GM10248 (cell line): ENCODE data around the gene KCND2.

Experiments
- CTCF ChIA-PET: fragments of 300-600 bp; sonication (Branson Sonifier 250); formaldehyde crosslinking; extraction: SDS; loops from one replicate; lab custom pipeline; 2021; ENCODE audit warnings: antibody characterized with exemption; lab: Yijun Ruan, JAX
- POLR2A ChIA-PET: fragments of 350-650 bp; sonication (Branson Sonifier 250); formaldehyde crosslinking; extraction: SDS; loops from one replicate; lab custom pipeline; 2020; ENCODE audit warnings: antibody characterized with exemption; lab: Yijun Ruan, JAX
- DNase-seq: peaks from one replicate; pipeline ENCODE4 v3.0.0; 2012; ENCODE audit errors: extremely low spot score
- CTCF ChIP-seq: IDR thresholded peaks from 2 replicates; pipeline ENCODE4 v1.5.1; 2012; ENCODE audit warnings: mild to moderate bottlenecking, low read depth; ENCODE audit errors: extremely low read depth, missing control alignments, control extremely low read depth

Gene KCND2

GRCh38 chr7:120274482-120274881 lies 1.5 kb downstream of the KCND2 start:
- TF ChIP-seq CTCF, result no peak
- no peak for DNase-seq
- POLR2A ChIA-PET, result interaction anchor here (0.9 kb wide), 1 partner anchor 676 kb away, joined by 8 read pairs; the partner anchor contains the start of gene ING3
- CTCF ChIA-PET, result interaction anchor here (2.0 kb wide), 1 partner anchor 281 kb away, joined by 6 read pairs; no protein-coding TSS in a partner anchor

- TF ChIP-seq CTCF, result no peak
- ChIA-PET POLR2A (no interaction called here), CTCF (no interaction called here)
- no peak for DNase-seq
Observed at GRCh38 chr7:120274899-120275298, 1.9 kb downstream of the KCND2 start.

GRCh38 chr7:120276720-120277119 lies 3.7 kb downstream of the KCND2 start:
- no peak for DNase-seq
- POLR2A ChIA-PET, result no interaction called here

GRCh38 chr7:120278773-120279172 lies 5.8 kb downstream of the KCND2 start:
- no peak for DNase-seq
- TF ChIP-seq CTCF, result no peak
- ChIA-PET POLR2A (no interaction called here), CTCF (interaction anchor here (2.1 kb wide), 1 partner anchor 11 kb away, joined by 6 read pairs; no protein-coding TSS in a partner anchor)

More at GRCh38 chr7:120276720-120277119, 3.7 kb downstream of the KCND2 start:
- CTCF ChIA-PET, result interaction anchor here (2.2 kb wide), 1 partner anchor 279 kb away, joined by 7 read pairs; no protein-coding TSS in a partner anchor
- TF ChIP-seq CTCF, result no peak

- no peak for DNase-seq
- TF ChIP-seq CTCF, result no peak
- ChIA-PET CTCF (interaction anchor here (1.3 kb wide), 1 partner anchor 12 kb away, joined by 3 read pairs; no protein-coding TSS in a partner anchor), POLR2A (no interaction called here)
Observed at GRCh38 chr7:120280743-120281142, 7.8 kb downstream of the KCND2 start.

- ChIA-PET CTCF (interaction anchor here (0.8 to 2.1 kb wide), 3 partner anchors 13 to 28 kb away, joined by 3 to 5 read pairs (median 4); no protein-coding TSS in a partner anchor), POLR2A (no interaction called here)
- no peak for TF ChIP-seq CTCF
- no peak for DNase-seq
Observed at GRCh38 chr7:120293027-120293426, 20.1 kb downstream of the KCND2 start.

- ChIA-PET CTCF (interaction anchor here (1.5 kb wide), 2 partner anchors 13 to 20 kb away, joined by 3 read pairs; no protein-coding TSS in a partner anchor), POLR2A (no interaction called here)
- DNase-seq, result no peak
- no peak for TF ChIP-seq CTCF
Observed at GRCh38 chr7:120302190-120302589, 29.2 kb downstream of the KCND2 start.
